ENCODE results near the gene LYPD6. TPM values are rescaled to one million over a fixed set of nuclear protein-coding genes. Genes with fewer than 3 reads are reported as not detected.
"Not testable (repeated sequence)": the region's sequence is repeated elsewhere in the genome, so short reads cannot be mapped to it uniquely, and the experiment has no call there.

LYPD6 gene
- total and polyA plus RNA-seq, 2 experiments from 2014 or later: 2.3 to 3.9 TPM

- Histone ChIP-seq H3K4me2 (ENCODE audit: unreplicated experiment) (no peak overlapping the region), H2AFZ (no peak overlapping the region)
These were observed 158.5 kb downstream of the LYPD6 start for GRCh38 chr2:149488706-149489440.

GRCh38 chr2:149489452-149489851 lies 159.1 kb downstream of the LYPD6 start:
- Histone ChIP-seq H3K4me3 (no peak overlapping the region), H3K36me3 (ENCODE audit: low read depth) (no peaks in the 10 kb centered on the region), H3K4me1 (ENCODE audit: insufficient read depth) (no peaks in the 10 kb centered on the region), H3K9me2 (ENCODE audit: insufficient read depth) (no peaks in the 10 kb centered on the region), H3K27ac (no peak overlapping the region), H3K27me3 (replicated peaks; ENCODE audit: insufficient read depth) (no peaks in the 10 kb centered on the region), H2AFZ (no peak overlapping the region), H3K9me3 (ENCODE audit: low read depth) (no peaks in the 10 kb centered on the region), H3F3A (ENCODE audit: insufficient read depth) (no peaks in the 10 kb centered on the region), H3K9ac (no peak overlapping the region), H3K4me2 (ENCODE audit: unreplicated experiment) (no peak overlapping the region), H3K79me2 (ENCODE audit: insufficient read depth) (no peaks in the 10 kb centered on the region), H4K20me1 (ENCODE audit: insufficient read depth) (no peaks in the 10 kb centered on the region)
- no peak for TF ChIP-seq EZH2phosphoT487 (IDR thresholded peaks at IDR 0.05; ENCODE audit: insufficient read depth, low read depth)
- TF ChIP-seq EZH2 (IDR thresholded peaks at IDR 0.05; ENCODE audit: insufficient read depth, poor library complexity, severe bottlenecking): no peak
- no peak for DNase-seq
- WGBS, 2 experiments (ENCODE audit: low coverage in 1 of 2, low lambda C conversion rate in 2 of 2, missing lambda C conversion rate in 2 of 2): 59 to 64% methylated on average over 11 of the region's 11 CpGs
- in situ Hi-C loops (cut with MboI): no loop called here

More at GRCh38 chr2:149488706-149489440, 158.5 kb downstream of the LYPD6 start:
- Histone ChIP-seq H3K9ac (no peak overlapping the region), H3K27ac (no peak overlapping the region), H3F3A (ENCODE audit: insufficient read depth) (no peaks in the 10 kb centered on the region), H3K36me3 (ENCODE audit: low read depth) (no peaks in the 10 kb centered on the region), H3K4me3 (no peak overlapping the region), H3K79me2 (ENCODE audit: insufficient read depth) (no peaks in the 10 kb centered on the region), H3K27me3 (replicated peaks; ENCODE audit: insufficient read depth) (no peaks in the 10 kb centered on the region), H3K4me1 (ENCODE audit: insufficient read depth) (no peaks in the 10 kb centered on the region), H3K9me2 (ENCODE audit: insufficient read depth) (no peaks in the 10 kb centered on the region), H3K9me3 (ENCODE audit: low read depth) (no peaks in the 10 kb centered on the region), H4K20me1 (ENCODE audit: insufficient read depth) (no peaks in the 10 kb centered on the region)
- in situ Hi-C loops (cut with MboI): no loop called here
- TF ChIP-seq EZH2 (IDR thresholded peaks at IDR 0.05; ENCODE audit: insufficient read depth, poor library complexity, severe bottlenecking): no peak
- TF ChIP-seq EZH2phosphoT487 (IDR thresholded peaks at IDR 0.05; ENCODE audit: insufficient read depth, low read depth): no peak
- DNase-seq: no peak
- 52 to 53% methylated on average over 10 of the region's 10 CpGs for WGBS, 2 experiments (ENCODE audit: low coverage in 1 of 2, low lambda C conversion rate in 2 of 2, missing lambda C conversion rate in 2 of 2)

GRCh38 chr2:149490296-149490695 lies 159.9 kb downstream of the LYPD6 start:
- Histone ChIP-seq H3K4me3 (no peak overlapping the region), H3K9ac (no peak overlapping the region), H4K20me1 (ENCODE audit: insufficient read depth) (no peaks in the 10 kb centered on the region), H3K27ac (no peak overlapping the region), H3K9me2 (ENCODE audit: insufficient read depth) (no peaks in the 10 kb centered on the region), H3K4me2 (ENCODE audit: unreplicated experiment) (no peak overlapping the region), H3K9me3 (ENCODE audit: low read depth) (no peaks in the 10 kb centered on the region), H3K27me3 (replicated peaks; ENCODE audit: insufficient read depth) (no peaks in the 10 kb centered on the region), H2AFZ (no peak overlapping the region), H3K36me3 (ENCODE audit: low read depth) (no peaks in the 10 kb centered on the region), H3K79me2 (ENCODE audit: insufficient read depth) (no peaks in the 10 kb centered on the region), H3F3A (ENCODE audit: insufficient read depth) (no peaks in the 10 kb centered on the region), H3K4me1 (ENCODE audit: insufficient read depth) (no peaks in the 10 kb centered on the region)
- 2 to 4% methylated on average over 3 of the region's 3 CpGs for WGBS, 2 experiments (ENCODE audit: low coverage in 1 of 2, low lambda C conversion rate in 2 of 2, missing lambda C conversion rate in 2 of 2)
- in situ Hi-C loops (cut with MboI): no loop called here
- no peak for TF ChIP-seq EZH2 (IDR thresholded peaks at IDR 0.05; ENCODE audit: insufficient read depth, poor library complexity, severe bottlenecking)
- no peak for TF ChIP-seq EZH2phosphoT487 (IDR thresholded peaks at IDR 0.05; ENCODE audit: insufficient read depth, low read depth)
- DNase-seq: peak; percentile 48

GRCh38 chr2:149492923-149493322 lies 162.5 kb downstream of the LYPD6 start:
- Histone ChIP-seq H3K27me3 (replicated peaks; ENCODE audit: insufficient read depth) (no peaks in the 10 kb centered on the region), H3K9me3 (ENCODE audit: low read depth) (no peaks in the 10 kb centered on the region), H3K9me2 (ENCODE audit: insufficient read depth) (peaks cover 4% of the 10 kb centered on the region; the same call in 1 of the 2 replicates), H3K4me1 (ENCODE audit: insufficient read depth) (no peaks in the 10 kb centered on the region), H3K27ac (no peak overlapping the region), H2AFZ (no peak overlapping the region), H3K36me3 (ENCODE audit: low read depth) (no peaks in the 10 kb centered on the region), H3K79me2 (ENCODE audit: insufficient read depth) (no peaks in the 10 kb centered on the region), H3K4me3 (no peak overlapping the region), H3F3A (ENCODE audit: insufficient read depth) (no peaks in the 10 kb centered on the region), H3K4me2 (ENCODE audit: unreplicated experiment) (no peak overlapping the region), H4K20me1 (ENCODE audit: insufficient read depth) (no peaks in the 10 kb centered on the region), H3K9ac (no peak overlapping the region)
- DNase-seq: no peak
- in situ Hi-C loops (cut with MboI): no loop called here
- WGBS, 2 experiments (ENCODE audit: low coverage in 1 of 2, low lambda C conversion rate in 2 of 2, missing lambda C conversion rate in 2 of 2): 58 to 75% methylated on average over 5 of the region's 5 CpGs
- no peak for TF ChIP-seq EZH2phosphoT487 (IDR thresholded peaks at IDR 0.05; ENCODE audit: insufficient read depth, low read depth)
- no peak for TF ChIP-seq EZH2 (IDR thresholded peaks at IDR 0.05; ENCODE audit: insufficient read depth, poor library complexity, severe bottlenecking)

GRCh38 chr2:149499204-149499603 lies 168.8 kb downstream of the LYPD6 start:
- H3K79me2 ChIP-seq (ENCODE audit: insufficient read depth); H3K9ac ChIP-seq; in situ Hi-C loops (cut with MboI); H3K9me2 ChIP-seq (ENCODE audit: insufficient read depth); H2AFZ ChIP-seq; H3K9me3 ChIP-seq (ENCODE audit: low read depth); H3K4me2 ChIP-seq (ENCODE audit: unreplicated experiment); H3K4me3 ChIP-seq; H4K20me1 ChIP-seq (ENCODE audit: insufficient read depth); H3K36me3 ChIP-seq (ENCODE audit: low read depth); H3K27me3 ChIP-seq (replicated peaks; ENCODE audit: insufficient read depth); H3K27ac ChIP-seq; H3F3A ChIP-seq (ENCODE audit: insufficient read depth); H3K4me1 ChIP-seq (ENCODE audit: insufficient read depth); DNase-seq: not testable (repeated sequence)
- 0 to 13% methylated on average over 1 of the region's 1 CpG for WGBS, 2 experiments (ENCODE audit: low coverage in 1 of 2, low lambda C conversion rate in 2 of 2, missing lambda C conversion rate in 2 of 2)

- H4K20me1 ChIP-seq (ENCODE audit: insufficient read depth): not testable (repeated sequence)
These were observed 176.4 kb downstream of the LYPD6 start for GRCh38 chr2:149506808-149507207.

More at GRCh38 chr2:149506808-149507207, 176.4 kb downstream of the LYPD6 start:
- DNase-seq; H3F3A ChIP-seq (ENCODE audit: insufficient read depth); in situ Hi-C loops (cut with MboI); H3K27ac ChIP-seq; H3K9me3 ChIP-seq (ENCODE audit: low read depth); H3K4me3 ChIP-seq; H3K4me1 ChIP-seq (ENCODE audit: insufficient read depth); H3K36me3 ChIP-seq (ENCODE audit: low read depth); H3K9me2 ChIP-seq (ENCODE audit: insufficient read depth); H3K27me3 ChIP-seq (replicated peaks; ENCODE audit: insufficient read depth); H3K9ac ChIP-seq; H3K79me2 ChIP-seq (ENCODE audit: insufficient read depth); H3K4me2 ChIP-seq (ENCODE audit: unreplicated experiment); H2AFZ ChIP-seq: not testable (repeated sequence)
- WGBS, 2 experiments (ENCODE audit: low coverage in 1 of 2, low lambda C conversion rate in 2 of 2, missing lambda C conversion rate in 2 of 2): 42 to 52% methylated on average over 8 of the region's 8 CpGs

Measured in GM23248 (cell line).